HG02678 (cell line): ENCODE measurements around the gene RIPPLY3.

ENCODE experiments used
- ATAC-seq: cut with Tn5 transposase; IDR thresholded peaks from one replicate; pipeline ENCODE4 v1.9.1; 2021; ENCODE audit warnings: mild to moderate bottlenecking, moderate library complexity; ENCODE audit not compliant: unreplicated experiment

Gene RIPPLY3

GRCh38 chr21:37055271-37055855 is 48.9 kb downstream of the RIPPLY3 start:
- ATAC-seq, result no peak

GRCh38 chr21:37057614-37058013 is 51.1 kb downstream of the RIPPLY3 start:
- ATAC-seq, result no peak

DNA sequence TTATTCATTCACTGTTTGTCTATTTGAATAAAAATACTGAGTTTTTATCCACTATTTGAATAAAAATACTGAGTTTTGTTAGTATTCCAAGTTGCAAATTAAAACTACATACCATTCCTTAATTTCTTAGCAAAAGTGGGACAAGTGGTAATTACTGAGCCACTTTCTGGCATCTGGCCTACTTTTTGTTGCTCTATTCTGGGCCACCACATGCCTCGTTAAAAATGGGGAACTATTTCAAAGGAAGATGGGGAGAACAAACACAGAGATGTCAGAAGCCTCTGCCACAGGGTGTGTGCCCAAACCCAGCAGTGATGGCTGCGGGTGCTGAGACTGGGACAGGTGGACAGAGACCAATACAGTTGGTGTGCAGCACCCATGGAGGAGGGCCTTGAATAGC is 51.8 kb downstream of the RIPPLY3 start:
- ATAC-seq, result no peak

DNA sequence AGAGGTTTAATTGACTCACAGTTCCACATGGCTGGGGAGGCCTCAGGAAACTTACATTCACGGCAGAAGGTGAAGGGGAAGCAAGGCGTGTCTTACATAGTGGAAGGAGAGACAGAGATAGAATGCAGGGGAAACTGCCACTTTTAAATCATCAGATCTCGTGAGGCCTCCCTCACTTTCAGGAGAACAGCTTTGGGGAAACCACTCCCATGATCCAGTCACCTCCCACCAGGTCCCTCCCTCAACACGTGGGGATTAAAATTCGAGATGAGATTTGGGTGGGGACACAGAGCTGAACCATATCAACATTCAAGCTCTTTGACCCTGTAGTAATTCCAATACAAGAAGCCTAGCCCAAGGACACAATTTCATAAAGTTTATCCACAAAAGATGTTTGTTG is 52.7 kb downstream of the RIPPLY3 start:
- no peak for ATAC-seq

DNA sequence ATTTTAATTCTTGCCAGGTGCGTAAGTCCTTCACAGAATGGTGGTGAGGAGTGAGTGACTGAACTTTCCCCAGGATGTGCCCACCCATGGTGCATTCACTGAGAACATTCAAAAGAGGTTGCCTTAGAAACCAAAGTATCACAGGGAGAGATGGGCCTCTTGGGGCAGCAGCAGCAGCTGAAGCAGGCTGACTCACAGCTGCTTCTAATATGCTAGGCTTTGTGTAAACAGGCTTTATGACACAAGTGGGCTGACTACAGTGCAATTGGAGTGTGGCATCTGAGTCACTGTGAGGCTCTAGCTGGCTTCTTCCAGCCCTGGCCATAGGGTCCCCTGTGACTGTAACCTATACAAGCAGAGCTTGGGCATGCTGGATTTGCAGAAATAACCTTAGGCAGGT is 53.8 kb downstream of the RIPPLY3 start:
- ATAC-seq, result no peak

GRCh38 chr21:37061926-37062592 is 55.6 kb downstream of the RIPPLY3 start:
- no peak for ATAC-seq

DNA sequence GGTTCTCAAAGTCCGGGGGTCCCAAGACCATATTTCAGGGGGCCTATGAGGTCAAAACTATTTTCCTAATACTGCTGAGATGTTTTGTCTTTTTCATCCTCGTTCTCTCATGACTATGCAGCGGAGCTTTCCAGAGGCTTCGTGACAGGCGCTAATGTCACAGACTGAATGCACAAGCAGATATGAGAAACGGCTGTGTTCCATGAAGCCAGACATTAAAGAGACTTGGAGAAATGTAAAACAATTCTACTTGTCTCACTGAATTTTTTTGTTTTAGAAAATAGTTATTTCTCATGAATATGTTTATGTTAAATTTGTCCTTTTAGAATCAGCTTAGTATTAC is 56.1 kb downstream of the RIPPLY3 start:
- ATAC-seq, result no peak

DNA sequence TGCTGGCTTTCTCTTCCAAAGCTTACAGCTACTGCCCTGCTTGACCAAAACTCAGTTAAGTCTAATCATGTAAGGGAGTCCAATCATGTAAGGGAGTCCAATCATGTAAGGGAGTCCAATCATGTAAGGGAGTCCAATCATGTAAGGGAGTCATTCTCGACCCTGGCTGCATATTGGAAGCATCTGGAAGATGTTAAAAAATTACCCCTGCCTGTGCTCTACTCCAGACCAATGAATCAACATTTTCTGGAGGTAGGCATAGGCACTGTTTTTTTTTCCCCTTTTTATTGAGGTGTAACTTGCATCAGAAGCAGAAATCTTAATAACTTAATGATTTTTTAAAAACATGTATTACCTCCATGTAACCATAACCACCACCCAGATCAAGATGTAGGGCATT is 56.9 kb downstream of the RIPPLY3 start:
- ATAC-seq, result no peak

DNA sequence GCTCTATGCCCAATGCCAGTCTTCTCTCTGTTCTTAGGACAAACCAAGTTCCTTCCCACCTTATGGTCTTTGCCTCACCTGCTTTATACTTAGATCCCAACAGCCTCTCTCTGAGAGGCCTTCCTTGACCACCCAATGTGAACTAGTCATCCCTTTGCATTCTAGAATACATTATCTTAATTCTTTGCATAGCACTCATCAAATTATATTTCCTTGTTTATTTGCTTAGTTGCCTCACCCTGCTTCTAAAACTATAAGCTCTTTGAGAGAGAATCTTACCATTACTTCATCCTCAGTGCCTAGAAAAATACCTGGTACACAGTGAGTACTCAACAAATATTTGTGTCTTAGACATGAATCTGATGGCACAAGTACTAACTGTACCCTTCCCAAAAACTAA is 58.3 kb downstream of the RIPPLY3 start:
- ATAC-seq, result no peak

- ATAC-seq, result no peak
Observed at GRCh38 chr21:37065561-37066177, 59.2 kb downstream of the RIPPLY3 start.
